Nephron progenitor cell (in vitro differentiated cells): ENCODE measurements around the gene FOXQ1.
A peak's percentile ranks its signal among the peaks of the same experiment; 100 is the strongest.

Experiments used
- DNase-seq: peaks from one replicate; pipeline ENCODE4 v3.0.0; 2021
- H3K27ac Mint-ChIP-seq: 2 replicates; pipeline ENCODE4 v1.8.0; 2021; ENCODE audit warnings: mild to moderate bottlenecking, moderate library complexity, mixed read lengths
- H3K27me3 Mint-ChIP-seq: 2 replicates; pipeline ENCODE4 v1.8.0; 2021; ENCODE audit warnings: mild to moderate bottlenecking, low read depth, mixed read lengths; ENCODE audit not compliant: poor library complexity
- H3K36me3 Mint-ChIP-seq: 2 replicates; pipeline ENCODE4 v1.8.0; 2021; ENCODE audit warnings: low read depth, mixed read lengths
- H3K4me1 Mint-ChIP-seq: 2 replicates; pipeline ENCODE4 v1.8.0; 2021; ENCODE audit warnings: mixed read lengths
- H3K4me3 Mint-ChIP-seq: 2 replicates; pipeline ENCODE4 v1.8.0; 2021; ENCODE audit warnings: mild to moderate bottlenecking, moderate library complexity, mixed read lengths
- H3K9me3 Mint-ChIP-seq: 2 replicates; pipeline ENCODE4 v1.8.0; 2021; ENCODE audit warnings: mild to moderate bottlenecking, moderate library complexity, mixed read lengths
- CTCF ChIP-seq: fragments of 200-600 bp; sonication (generic); IDR thresholded peaks from 2 replicates; pipeline ENCODE4 v1.5.0; 2021; ENCODE audit warnings: antibody characterized with exemption

FOXQ1 gene

GRCh38 chr6:1363298-1363697 lies 51.4 kb downstream of the FOXQ1 start:
- TF ChIP-seq CTCF, result no peak
- H3K27me3 Mint-ChIP-seq, result peaks cover 35% of the 10 kb centered on the region
- no peak for DNase-seq
- peaks cover 18% of the 10 kb centered on the region for H3K4me1 Mint-ChIP-seq
- peaks cover 5% of the 10 kb centered on the region for H3K9me3 Mint-ChIP-seq
- H3K4me3 Mint-ChIP-seq, result no peak overlapping the region
- H3K27ac Mint-ChIP-seq, result peak overlapping the region; percentile 44
- no peaks in the 10 kb centered on the region for H3K36me3 Mint-ChIP-seq

- no peak for TF ChIP-seq CTCF
- Mint-ChIP-seq H3K27ac (peak overlapping the region; percentile 44), H3K27me3 (peaks cover 40% of the 10 kb centered on the region), H3K36me3 (no peaks in the 10 kb centered on the region), H3K9me3 (peaks cover 12% of the 10 kb centered on the region), H3K4me3 (no peak overlapping the region), H3K4me1 (peaks cover 18% of the 10 kb centered on the region)
- DNase-seq, result no peak
These were observed 52.1 kb downstream of the FOXQ1 start for GRCh38 chr6:1363729-1364572.
